ENCODE data around the gene RNF123.

Gene RNF123

GRCh38 chr3:49669352-49669751 lies 20.0 kb upstream of the RNF123 start:
- intact Hi-C loops (cut with DNase I; ENCODE audit: low total_unique reads): no loop called here

GRCh38 chr3:49670940-49671290 lies 18.4 kb upstream of the RNF123 start:
- peaks cover 0 to 20% (median 15%) of the 10 kb centered on the region in 4 donors for H3K4me1 ChIP-seq
- no peak for TF ChIP-seq CTCF (IDR thresholded peaks at IDR 0.05)
- intact Hi-C loops (cut with DNase I; ENCODE audit: low total_unique reads): loop anchor here (1.0 kb wide), 1 partner anchor 132 kb away; no protein-coding TSS in a partner anchor

More at GRCh38 chr3:49669352-49669751, 20.0 kb upstream of the RNF123 start:
- no peak for DNase-seq
- TF ChIP-seq CTCF (IDR thresholded peaks at IDR 0.05): no peak
- H3K9me3 ChIP-seq: no peaks in the 10 kb centered on the region
- H3K36me3 ChIP-seq: no peaks in the 10 kb centered on the region
- peaks cover 0 to 8% (median 5%) of the 10 kb centered on the region in 4 donors for H3K4me1 ChIP-seq
- no peak overlapping the region for H3K27ac ChIP-seq
- peaks cover 0 to 7% of the 10 kb centered on the region in 2 donors for H3K27me3 ChIP-seq
- no peak overlapping the region for H3K4me3 ChIP-seq

GRCh38 chr3:49671291-49672288 lies 17.8 kb upstream of the RNF123 start:
- H3K9me3 ChIP-seq: no peaks in the 10 kb centered on the region
- no peak overlapping the region for H3K4me3 ChIP-seq
- TF ChIP-seq CTCF (IDR thresholded peaks at IDR 0.05): peak; percentile 66 to 79
- H3K27me3 ChIP-seq: peaks cover 0 to 5% of the 10 kb centered on the region in 2 donors
- H3K36me3 ChIP-seq: peaks cover 8 to 9% (median 8%) of the 10 kb centered on the region in 3 donors
- H3K27ac ChIP-seq: no peak overlapping the region
- peaks cover 0 to 20% (median 15%) of the 10 kb centered on the region in 4 donors for H3K4me1 ChIP-seq
- no peak for DNase-seq
- intact Hi-C loops (cut with DNase I; ENCODE audit: low total_unique reads): loop anchor here (1.0 kb wide), 1 partner anchor 132 kb away; no protein-coding TSS in a partner anchor

More at GRCh38 chr3:49670940-49671290, 18.4 kb upstream of the RNF123 start:
- Histone ChIP-seq H3K4me3 (no peak overlapping the region), H3K27ac (no peak overlapping the region), H3K9me3 (no peaks in the 10 kb centered on the region), H3K27me3 (peaks cover 0 to 5% of the 10 kb centered on the region in 2 donors), H3K36me3 (peaks cover 1 to 2% (median 2%) of the 10 kb centered on the region in 3 donors)
- DNase-seq: no peak

GRCh38 chr3:49673121-49673714 lies 16.1 kb upstream of the RNF123 start:
- peak overlapping the region; percentile 63 to 99 for H3K4me3 ChIP-seq
- DNase-seq: no peak
- peaks cover 0 to 4% of the 10 kb centered on the region in 2 donors for H3K27me3 ChIP-seq
- peak overlapping the region; percentile 80 to 84 for H3K27ac ChIP-seq
- H3K9me3 ChIP-seq: no peaks in the 10 kb centered on the region
- TF ChIP-seq CTCF (IDR thresholded peaks at IDR 0.05): no peak
- H3K36me3 ChIP-seq: peaks cover 24 to 25% (median 24%) of the 10 kb centered on the region in 3 donors
- intact Hi-C loops (cut with DNase I; ENCODE audit: low total_unique reads): no loop called here
- H3K4me1 ChIP-seq: peaks cover 0 to 20% (median 15%) of the 10 kb centered on the region in 4 donors

- Histone ChIP-seq H3K4me1 (peaks cover 0 to 20% (median 15%) of the 10 kb centered on the region in 4 donors), H3K4me3 (peak within 1 kb of the TSS; percentile 63 to 99), H3K27me3 (no peaks in the 10 kb centered on the region), H3K27ac (peak within 1 kb of the TSS; percentile 80 to 84), H3K36me3 (peaks cover 31 to 32% (median 31%) of the 10 kb centered on the region in 3 donors), H3K9me3 (no peaks in the 10 kb centered on the region)
- peak; percentile 95 to 96 for DNase-seq
- intact Hi-C loops (cut with DNase I; ENCODE audit: low total_unique reads): no loop called here
- TF ChIP-seq CTCF (IDR thresholded peaks at IDR 0.05): no peak
These were observed 15.5 kb upstream of the RNF123 start, which contains the start of gene APEH for GRCh38 chr3:49673715-49674496. Gene APEH, plus strand, starts transcription at chr3:49674351. Its CDS starts 51 bp downstream, at chr3:49674402.
